H1 (cell line): ENCODE data around the gene CCS. TPM values are rescaled to one million over a fixed set of nuclear protein-coding genes. Genes with fewer than 3 reads are reported as not detected.

Experiments used
- CTCF ChIA-PET: fragments of 300-600 bp; sonication (Branson Sonifier 250); formaldehyde crosslinking; loops from one replicate; lab custom pipeline; 2021; ENCODE audit not compliant: partially characterized antibody; lab: Charles Lee
- POLR2A ChIA-PET: fragments of 300-600 bp; sonication (Branson Sonifier 250); formaldehyde crosslinking; loops from one replicate; lab custom pipeline; 2021; ENCODE audit warnings: inconsistent platforms; ENCODE audit not compliant: partially characterized antibody; lab: Charles Lee
- DNase-seq, 2 experiments: peaks; one replicate each; pipeline versions ENCODE4 v3.0.0 to v3.0.0-alpha.2; 2010 to 2022; ENCODE audit warnings: low spot score in 2 of 2, low read depth in 1 of 2, mixed read lengths in 1 of 2
- FAIRE-seq: peaks from 2 replicates; lab custom pipeline; 2011; peaks lifted over from hg19 to GRCh38; lab: Jason Lieb, UNC
- H2AFZ ChIP-seq: 2 replicates; pipeline ENCODE4 v1.8.1; 2012; ENCODE audit warnings: low read length, inconsistent platforms
- H2AK5ac ChIP-seq: 2 replicates; pipeline ENCODE4 v1.6.1; 2013; ENCODE audit warnings: low read depth, low read length
- H2BK120ac ChIP-seq: replicated peaks from 2 replicates; pipeline ENCODE3; 2013; ENCODE audit warnings: low read depth, low read length, inconsistent platforms
- H2BK12ac ChIP-seq: 2 replicates; pipeline ENCODE4 v1.6.1; 2013; ENCODE audit warnings: low read depth, low read length
- H2BK15ac ChIP-seq: 2 replicates; pipeline ENCODE4 v1.6.1; 2013; ENCODE audit warnings: low read length
- H2BK20ac ChIP-seq: 2 replicates; pipeline ENCODE4 v1.6.1; 2013; ENCODE audit warnings: low read length
- H2BK5ac ChIP-seq: 2 replicates; pipeline ENCODE4 v1.6.1; 2013; ENCODE audit warnings: low read depth, low read length
- H3K14ac ChIP-seq: 2 replicates; pipeline ENCODE4 v1.6.1; 2013; ENCODE audit warnings: inconsistent platforms; ENCODE audit not compliant: insufficient read length
- H3K18ac ChIP-seq: 2 replicates; pipeline ENCODE4 v1.6.1; 2013; ENCODE audit warnings: low read length; ENCODE audit errors: extremely low read depth
- H3K23ac ChIP-seq: 2 replicates; pipeline ENCODE4 v1.6.1; 2013; ENCODE audit warnings: inconsistent platforms; ENCODE audit not compliant: insufficient read length
- H3K23me2 ChIP-seq: 2 replicates; pipeline ENCODE4 v1.6.1; 2013; ENCODE audit warnings: low read depth, low read length
- H3K27ac ChIP-seq: 2 replicates; pipeline ENCODE4 v1.6.1; 2011; ENCODE audit warnings: low read depth, low read length, inconsistent platforms
- H3K27me3 ChIP-seq, 4 experiments: replicated peaks in 1 of 4; 1 replicate in 1 of 4; 2 replicates in 3 of 4; pipeline versions ENCODE4 v1.6.1 to v1.8.1; 2011 to 2013; ENCODE audit warnings: low read length in 3 of 4, mild to moderate bottlenecking in 3 of 4, inconsistent platforms in 2 of 4, mixed read lengths in 2 of 4, moderate library complexity in 1 of 4; ENCODE audit not compliant: control insufficient read depth in 3 of 4, insufficient read depth in 3 of 4; ENCODE audit errors: extremely low read depth in 1 of 4
- H3K36me3 ChIP-seq, 4 experiments: 2 replicates each; pipeline versions ENCODE4 v1.6.1 to v1.8.1; 2011 to 2013; ENCODE audit warnings: mild to moderate bottlenecking in 4 of 4, low read length in 3 of 4, moderate library complexity in 2 of 4, control low read depth in 1 of 4, inconsistent platforms in 1 of 4; ENCODE audit not compliant: insufficient read depth in 4 of 4, control insufficient read depth in 2 of 4
- H3K4ac ChIP-seq: replicated peaks from 2 replicates; pipeline ENCODE3; 2013; ENCODE audit warnings: low read length, low read depth, mixed read lengths, inconsistent platforms; ENCODE audit not compliant: insufficient read length
- H3K4me1 ChIP-seq, 4 experiments: replicated peaks in 1 of 4; 1 replicate in 1 of 4; 2 replicates in 3 of 4; pipeline versions ENCODE4 v1.6.1 to v1.8.1; 2011 to 2013; ENCODE audit warnings: low read length in 3 of 4, inconsistent platforms in 2 of 4, mixed read lengths in 1 of 4; ENCODE audit not compliant: insufficient read depth in 4 of 4, control insufficient read depth in 3 of 4
- H3K4me2 ChIP-seq, 2 experiments: 2 replicates each; pipeline versions ENCODE4 v1.6.1 to v1.8.1; 2011 to 2013; ENCODE audit warnings: low read depth in 2 of 2, low read length in 2 of 2, control low read depth in 1 of 2, inconsistent platforms in 1 of 2, mild to moderate bottlenecking in 1 of 2; ENCODE audit not compliant: insufficient read depth in 1 of 2
- H3K4me3 ChIP-seq, 4 experiments: fragments of 200-600, 300-600 bp in 1 of 4; sonication (generic), shearing (Covaris generic), sonication (Bioruptor Twin) in 1 of 4; 2 replicates each; pipeline versions ENCODE4 v1.5.1 to v1.8.1; 2011 to 2016; ENCODE audit warnings: low read length in 4 of 4, low read depth in 3 of 4, control low read depth in 2 of 4, inconsistent platforms in 2 of 4, mild to moderate bottlenecking in 2 of 4, mixed read lengths in 1 of 4, moderate library complexity in 1 of 4; ENCODE audit not compliant: insufficient read depth in 2 of 4; ENCODE audit errors: extremely low read depth in 1 of 4
- H3K56ac ChIP-seq: replicated peaks from 2 replicates; pipeline ENCODE3; 2013; ENCODE audit warnings: low read depth, mild to moderate bottlenecking, mixed read lengths, low read length, inconsistent platforms; ENCODE audit not compliant: insufficient read length
- H3K79me1 ChIP-seq: 2 replicates; pipeline ENCODE4 v1.6.1; 2013; ENCODE audit warnings: low read depth, low read length, control low read depth
- H3K79me2 ChIP-seq, 2 experiments: 2 replicates each; pipeline versions ENCODE4 v1.6.1 to v1.8.1; 2012 to 2013; ENCODE audit warnings: low read length in 2 of 2, mild to moderate bottlenecking in 2 of 2, inconsistent platforms in 1 of 2; ENCODE audit not compliant: insufficient read depth in 2 of 2, control insufficient read depth in 1 of 2
- H3K9ac ChIP-seq, 4 experiments: replicated peaks in 1 of 4; 1 replicate in 1 of 4; 2 replicates in 3 of 4; pipeline versions ENCODE4 v1.6.1 to v1.8.1; 2011 to 2013; ENCODE audit warnings: low read depth in 3 of 4, low read length in 3 of 4, control low read depth in 2 of 4, mild to moderate bottlenecking in 2 of 4, moderate library complexity in 2 of 4, inconsistent platforms in 1 of 4; ENCODE audit errors: extremely low read depth in 1 of 4
- H3K9me3 ChIP-seq, 2 experiments: 2 replicates each; pipeline versions ENCODE4 v1.6.1 to v1.8.1; 2012 to 2013; ENCODE audit warnings: mild to moderate bottlenecking in 2 of 2, moderate library complexity in 2 of 2, control low read depth in 1 of 2, inconsistent platforms in 1 of 2, low read depth in 1 of 2, low read length in 1 of 2, mixed read lengths in 1 of 2; ENCODE audit not compliant: insufficient read depth in 2 of 2
- H4K20me1 ChIP-seq, 2 experiments: replicated peaks in 1 of 2; 2 replicates each; pipeline versions ENCODE3 to v1.8.1; 2011 to 2013; ENCODE audit warnings: inconsistent platforms in 2 of 2, low read length in 2 of 2, mild to moderate bottlenecking in 1 of 2; ENCODE audit not compliant: insufficient read depth in 2 of 2, control insufficient read depth in 1 of 2
- H4K5ac ChIP-seq: 2 replicates; pipeline ENCODE4 v1.6.1; 2013; ENCODE audit warnings: low read length, low read depth, mixed read lengths, inconsistent platforms; ENCODE audit not compliant: insufficient read length
- H4K8ac ChIP-seq: 2 replicates; pipeline ENCODE4 v1.8.0; 2013; ENCODE audit warnings: mild to moderate bottlenecking, moderate library complexity, low read length, inconsistent platforms; ENCODE audit not compliant: insufficient read depth; ENCODE audit errors: extremely low read depth
- H4K91ac ChIP-seq: replicated peaks from 2 replicates; pipeline ENCODE3; 2013; ENCODE audit warnings: low read length, mixed read lengths, inconsistent platforms; ENCODE audit not compliant: insufficient read length
- POLR2AphosphoS5 ChIP-seq: IDR thresholded peaks from 2 replicates; pipeline ENCODE4 v1.6.1; 2011; ENCODE audit warnings: low read depth, low read length
- RBBP5 ChIP-seq: IDR thresholded peaks from 2 replicates; pipeline ENCODE4 v1.7.1; 2012; ENCODE audit warnings: low read depth, mild to moderate bottlenecking, inconsistent platforms, low read length, moderate library complexity, borderline replicate concordance
- WGBS, 2 experiments: shearing (Covaris generic) in 1 of 2; methylation state at CpG; one replicate each; pipeline versions ENCODE4 v1.1.6 to v1.1.7; 2013 to 2015; ENCODE audit warnings: low lambda C conversion rate in 2 of 2, mixed read lengths in 2 of 2, inconsistent platforms in 1 of 2, low coverage in 1 of 2, missing lambda C conversion rate in 1 of 2; ENCODE audit not compliant: insufficient replicate concordance in 2 of 2, insufficient coverage in 1 of 2, insufficient read length in 1 of 2; ENCODE audit errors: extremely low coverage in 1 of 2, missing lambda C conversion rate in 1 of 2; 5-methylcytosine and 5-hydroxymethylcytosine counted together
- polyA plus RNA-seq, 7 experiments: library from polyadenylated mRNA; depleted of rRNA in 3 of 7; stranded (reverse) in 5 of 7; unstranded in 2 of 7; fragments of >200 nt in 5 of 7; fragments of 200-250 nt in 2 of 7; gene quantifications; 1 replicate in 5 of 7; 2 replicates in 1 of 7; 4 replicates in 1 of 7; pipeline versions ENCODE4 v1.2.1 to v1.2.3, GENCODE V29; 2011 to 2013; ENCODE audit warnings: missing spikeins in 2 of 7, mixed read lengths in 2 of 7
- total RNA-seq: library from RNA; stranded (reverse); fragmentation: NEBNext Ultra II Directional; extraction: Animal tissue kit (Norgen Biotek cat#: 25700); gene quantifications from 2 replicates; pipeline ENCODE4 v1.2.1, GENCODE V29; 2021

The CCS gene
- total and polyA plus RNA-seq, 2 of the 8 experiments (the other 6 are each of a cell fraction or from before 2014, with no cell fraction given) = 37.1 to 37.7 TPM

- no peak overlapping the region for H2BK120ac ChIP-seq
- peaks cover 3% of the 10 kb centered on the region; the same call in 1 of the 2 replicates for H3K23me2 ChIP-seq
- H3K4me3 ChIP-seq = peak overlapping the region; percentile 71 to 84 (median 79)
- H2BK12ac ChIP-seq = no peak overlapping the region
- CTCF ChIA-PET = interaction anchor here (0.7 to 2.4 kb wide), 6 partner anchors 15 to 115 kb away, joined by 3 to 6 read pairs (median 4); no protein-coding TSS in a partner anchor
- H4K20me1 ChIP-seq = peaks cover 0 to 2% of the 10 kb centered on the region in 2 experiments
- no peaks in the 10 kb centered on the region for H3K9me3 ChIP-seq
- peak overlapping the region; percentile 57 for H3K18ac ChIP-seq
- H3K9ac ChIP-seq = peak overlapping the region in 1 of 4 experiments; percentile 13; a peak in 3 of 7 replicates
- no peak overlapping the region for H2BK5ac ChIP-seq
- H3K4me2 ChIP-seq = peak overlapping the region; percentile 50 to 72
- TF ChIP-seq POLR2AphosphoS5 (no peak), RBBP5 (0 out of 2 replicates have a peak, but pooled peaks have one; percentile 15)
- TF ChIP-seq, all 59 proteins: peak for 1
- Histone ChIP-seq H2BK15ac (no peak overlapping the region), H3K27ac (no peak overlapping the region), H3K79me2 (no peaks in the 10 kb centered on the region; a peak in 1 of 4 replicates), H3K4ac (peak overlapping the region; percentile 22), H3K23ac (no peak overlapping the region), H2AFZ (no peak overlapping the region), H3K56ac (peak overlapping the region; percentile 21), H3K79me1 (peaks cover 5% of the 10 kb centered on the region; the same call in 1 of the 2 replicates), H4K5ac (no peak overlapping the region), H2BK20ac (no peak overlapping the region), H4K8ac (peak overlapping the region; percentile 9; the same call in 1 of the 2 replicates), H3K36me3 (0 out of 8 replicates have a peak, but pooled peaks cover 0 to 4% (median 0%) of the 10 kb centered on the region in 4 experiments), H3K14ac (no peak overlapping the region), H3K4me1 (peaks cover 0 to 17% (median 11%) of the 10 kb centered on the region in 4 experiments; a peak in 6 of 7 replicates), H3K27me3 (no peaks in the 10 kb centered on the region), H4K91ac (peak overlapping the region; percentile 38), H2AK5ac (no peak overlapping the region)
- DNase-seq (peak in 1 of 2 experiments; percentile 75), FAIRE-seq (no peak)
- POLR2A ChIA-PET = interaction anchor here (0.8 to 7.9 kb wide), 18 partner anchors 9 to 297 kb away, joined by 3 to 54 read pairs (median 7); partner anchors contain the start of genes CTSF, DPP3, NPAS4 and RBM14
- WGBS, 2 experiments = 19% methylated on average over 4 of the region's 18 CpGs; no CpG with 5 or more reads in 1 of the 2 experiments
These were observed 45.9 kb upstream of the CCS start for GRCh38 chr11:66546966-66547661.
